GM19455 (cell line): ENCODE measurements around the gene ZNF511.

Experiments
- ATAC-seq: cut with Tn5 transposase; IDR thresholded peaks from one replicate; pipeline ENCODE4 v1.9.1; 2021; ENCODE audit not compliant: unreplicated experiment

ZNF511 gene

GRCh38 chr10:133351408-133352318, 42.9 kb downstream of the ZNF511 start:
- ATAC-seq = no peak

- no peak for ATAC-seq
Observed at GRCh38 chr10:133353202-133353959, 44.7 kb downstream of the ZNF511 start.

DNA sequence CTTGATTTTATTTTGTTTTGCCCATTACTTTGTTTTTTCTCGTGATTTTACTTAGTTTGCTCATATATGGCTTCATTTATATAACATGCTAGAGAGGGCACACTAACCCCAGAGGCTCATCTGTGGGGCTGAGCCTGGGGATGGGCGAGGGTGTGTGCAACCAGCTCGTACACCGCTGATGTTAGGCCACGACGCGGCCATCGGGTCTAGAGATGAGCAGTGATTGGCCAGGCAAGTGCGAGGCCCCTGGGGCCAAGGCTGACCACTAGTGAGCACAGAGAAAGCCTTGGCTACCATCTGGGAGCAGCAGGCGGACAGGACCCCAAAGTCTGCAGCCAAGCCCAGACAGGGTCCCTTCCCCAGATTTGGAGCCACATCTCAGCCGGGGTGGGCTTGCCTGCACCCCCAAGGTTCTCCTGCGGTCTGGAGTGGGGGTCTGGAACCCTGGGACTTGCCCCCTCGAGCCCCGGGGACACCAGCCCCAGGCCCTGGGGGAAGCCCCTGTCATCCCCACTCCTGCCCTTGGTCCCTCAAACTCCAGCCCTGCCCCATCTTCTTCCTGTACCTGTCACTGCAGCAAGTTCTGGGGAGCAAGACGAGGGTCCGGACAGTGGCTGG, 45.4 kb downstream of the ZNF511 start:
- ATAC-seq = no peak

GRCh38 chr10:133354672-133355240, 46.0 kb downstream of the ZNF511 start:
- no peak for ATAC-seq

DNA sequence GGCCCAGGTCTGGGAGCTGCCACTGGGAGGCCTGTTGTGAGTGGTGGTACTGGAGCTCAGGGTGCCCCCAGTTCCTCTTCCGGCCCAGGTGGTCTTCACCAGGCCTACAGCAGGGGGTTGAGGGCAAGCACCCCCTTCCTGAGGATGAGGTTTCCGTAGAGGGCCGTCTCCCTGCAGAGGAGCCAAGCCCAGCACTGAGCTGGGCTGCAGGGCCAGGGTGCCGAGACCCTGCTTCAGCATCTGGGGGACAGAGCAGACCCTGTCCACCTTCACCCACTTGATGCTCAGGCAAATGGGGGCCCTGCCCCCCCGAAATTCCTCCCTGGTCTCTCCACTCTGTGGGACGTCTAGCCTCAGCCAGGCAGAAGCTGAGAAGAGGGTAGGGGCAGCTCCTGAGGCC, 46.6 kb downstream of the ZNF511 start:
- ATAC-seq = no peak

GRCh38 chr10:133355991-133356390, 47.3 kb downstream of the ZNF511 start:
- no peak for ATAC-seq

DNA sequence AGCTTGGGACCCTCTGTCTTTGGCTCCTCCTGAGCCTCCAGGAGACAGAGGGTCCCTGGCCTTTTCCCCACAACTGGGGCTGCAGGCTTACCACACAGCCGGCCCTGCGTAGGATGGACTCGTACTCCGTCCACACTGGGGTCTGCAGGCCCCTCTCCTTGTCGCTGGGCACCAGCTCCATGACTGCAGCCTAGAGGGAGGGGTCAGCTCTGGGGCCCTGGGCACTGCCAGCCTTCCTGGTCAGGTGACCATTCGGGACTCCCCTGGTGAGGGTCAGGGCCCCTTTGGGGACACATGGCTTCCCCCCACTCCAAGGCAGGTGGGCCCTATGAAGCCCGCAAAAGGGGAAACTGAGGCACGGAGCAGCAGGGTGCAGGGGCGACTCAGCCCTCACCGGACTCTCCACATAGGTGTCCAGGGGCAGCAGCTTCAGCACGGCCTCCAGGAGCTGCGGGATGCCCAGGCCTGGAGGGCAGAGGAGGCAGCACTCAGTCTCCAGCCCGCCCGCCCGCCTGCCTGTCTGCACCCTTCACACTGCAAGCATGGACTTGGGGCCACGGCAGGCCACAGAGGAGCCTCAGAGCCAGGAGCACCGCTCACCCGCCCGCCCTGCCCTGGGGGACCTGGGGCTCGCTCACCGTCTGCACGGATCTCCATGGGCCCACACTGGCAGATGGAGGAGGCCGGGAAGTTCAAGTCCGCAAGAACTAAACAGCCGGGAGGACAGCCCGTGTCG, 48.0 kb downstream of the ZNF511 start:
- no peak for ATAC-seq

GRCh38 chr10:133357285-133358161, 48.8 kb downstream of the ZNF511 start, which contains the start of gene FUOM:
Gene FUOM, minus strand, starts transcription at chr10:133358019. Its CDS starts 12 bp downstream, at chr10:133358007.
- peak; percentile 67 for ATAC-seq

DNA sequence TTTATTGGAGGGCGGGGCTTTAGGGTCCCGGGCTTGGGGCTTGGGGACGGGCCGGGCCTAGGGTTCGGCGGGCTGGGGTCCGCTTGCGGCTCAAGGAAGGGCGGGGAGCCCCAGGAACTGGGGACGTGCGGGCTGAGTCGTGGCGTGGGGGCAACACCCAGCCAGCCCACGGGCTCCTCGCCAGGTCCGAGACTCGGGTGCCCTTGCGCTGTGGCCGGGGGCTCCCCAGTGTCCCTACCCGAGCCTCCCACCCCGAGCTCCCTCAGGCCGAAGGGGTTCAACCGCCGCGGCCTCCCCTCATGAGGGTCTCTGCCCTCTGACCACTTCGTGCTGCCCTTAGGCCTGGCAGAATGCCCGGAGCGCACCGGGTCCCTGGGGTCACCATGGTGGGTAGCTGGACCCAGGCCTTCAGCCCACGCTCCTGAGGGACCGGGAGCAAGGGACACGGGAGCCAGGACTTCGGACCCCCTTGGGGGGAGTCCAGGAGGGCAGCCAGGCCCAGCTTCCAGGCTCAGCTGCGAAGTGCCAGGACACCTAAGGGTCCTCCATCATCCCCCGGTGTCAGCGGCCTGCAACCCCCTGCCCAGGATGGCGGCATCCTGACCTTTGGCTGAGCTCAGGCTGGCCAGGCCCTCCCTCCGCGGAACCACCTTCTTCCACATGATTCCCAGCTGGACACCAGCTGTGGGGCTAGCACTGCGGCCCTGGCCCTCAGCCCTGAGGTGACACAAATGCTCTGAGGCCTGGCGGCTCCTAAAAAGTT, 49.6 kb downstream of the ZNF511 start:
- ATAC-seq = no peak

DNA sequence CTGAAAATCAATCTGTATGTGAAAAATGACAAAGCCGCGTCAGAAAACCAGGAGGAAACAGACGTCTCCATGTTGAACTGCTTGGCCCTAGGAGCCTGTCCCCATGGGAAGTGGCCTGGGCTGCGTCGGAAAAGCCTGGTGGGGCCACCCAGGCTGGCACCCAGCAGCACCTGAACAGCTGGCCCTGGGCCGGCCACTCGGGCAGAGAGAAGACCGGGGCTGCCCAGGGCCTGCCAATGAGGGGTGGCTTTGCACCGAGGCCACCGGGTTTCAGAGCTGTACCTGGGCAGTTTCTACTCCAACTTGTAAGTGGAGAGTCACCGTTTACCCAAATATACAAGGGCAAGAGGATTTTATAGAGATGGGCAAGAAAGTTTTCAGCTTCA, 50.2 kb downstream of the ZNF511 start:
- no peak for ATAC-seq

DNA sequence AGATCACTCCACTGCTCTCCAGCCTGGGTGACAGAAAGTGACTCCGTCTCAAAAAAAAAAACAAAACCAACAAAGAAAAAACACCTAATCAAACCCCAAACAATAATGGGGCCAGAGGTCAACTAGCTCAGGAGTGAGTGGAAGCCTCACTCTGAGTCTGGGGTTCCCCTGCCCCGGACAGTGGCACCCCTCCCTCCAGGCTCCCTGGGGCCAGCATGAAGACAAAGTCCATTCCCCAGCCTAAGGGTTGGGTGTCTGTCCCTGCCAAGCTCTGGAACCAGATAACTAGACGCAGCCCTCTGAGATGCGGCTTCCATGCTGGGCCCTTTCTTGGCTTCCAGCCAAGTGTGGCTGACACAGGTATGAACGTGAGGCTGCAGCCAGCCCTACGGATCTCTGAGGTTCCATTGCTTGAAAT, 50.8 kb downstream of the ZNF511 start:
- ATAC-seq = no peak

DNA sequence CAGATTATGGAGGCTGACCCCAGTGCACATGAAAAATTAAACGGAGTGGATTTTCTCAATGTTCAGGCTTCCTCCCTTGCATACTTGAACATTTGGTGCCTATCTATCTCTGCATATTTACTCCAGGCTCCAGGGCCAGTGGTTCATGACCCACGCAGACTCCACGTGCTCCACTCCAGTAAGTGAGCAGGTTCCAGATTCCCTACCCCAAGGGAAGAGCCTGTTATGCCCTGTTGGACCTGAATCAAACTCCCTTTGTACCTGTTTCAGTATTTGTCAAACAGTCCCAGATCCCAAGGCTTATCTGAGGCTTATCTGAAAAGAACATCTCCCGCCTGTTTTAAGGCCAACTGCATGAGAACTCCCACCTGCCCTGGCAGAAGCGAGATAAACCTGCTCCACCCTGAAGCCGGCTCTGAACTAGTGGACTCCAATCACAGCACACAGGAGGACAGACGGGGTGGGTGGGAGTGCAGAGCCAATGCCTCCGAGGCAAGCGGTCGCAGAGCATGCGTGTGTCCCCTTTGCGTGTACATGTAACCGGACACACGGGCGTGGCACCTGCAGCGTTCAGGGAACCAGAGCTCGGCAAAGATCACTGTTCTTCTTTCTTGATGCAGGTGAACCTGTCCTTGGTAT, 51.4 kb downstream of the ZNF511 start:
- ATAC-seq = no peak

DNA sequence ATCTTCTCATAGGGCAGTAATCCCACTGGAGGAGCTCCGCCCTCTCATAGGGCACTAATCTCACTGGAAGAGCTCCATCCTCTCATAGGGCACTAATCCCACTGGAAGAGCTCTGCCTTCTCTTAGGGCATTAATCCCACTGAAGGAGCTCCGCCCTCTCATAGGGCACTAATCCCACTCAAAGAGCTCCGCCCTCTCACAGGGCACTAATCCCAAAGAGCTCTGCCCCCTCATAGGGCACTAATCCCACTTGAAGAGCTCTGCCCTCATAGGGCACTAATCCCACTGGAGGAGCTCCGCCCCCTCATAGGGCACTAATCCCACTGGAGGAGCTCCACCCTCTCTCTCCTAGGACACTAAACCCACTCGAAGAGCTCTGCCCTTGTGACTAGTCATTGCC, 52.5 kb downstream of the ZNF511 start:
- ATAC-seq = no peak

- no peak for ATAC-seq
Observed at GRCh38 chr10:133361773-133362441, 53.2 kb downstream of the ZNF511 start.
